SK-N-SH (cell line): ENCODE results near the gene COLEC11. TPM values are rescaled to one million over a fixed set of nuclear protein-coding genes. Genes with fewer than 3 reads are reported as not detected.

Experiments used
- CTCF ChIA-PET: fragments of 300-600, 350-600 bp; formaldehyde crosslinking; extraction: SDS; loops from one replicate; lab custom pipeline; 2021; lab: Yijun Ruan, JAX
- POLR2A ChIA-PET: fragments of 350-600 bp; sonication (Branson Sonifier 250); formaldehyde crosslinking; extraction: SDS; loops from one replicate; lab custom pipeline; 2020; ENCODE audit warnings: antibody characterized with exemption, inconsistent platforms; lab: Yijun Ruan, JAX
- DNase-seq: peaks from one replicate; pipeline ENCODE4 v3.0.0; 2012
- H2AFZ ChIP-seq: fragments of 200-600 bp; sonication (generic); 2 replicates; pipeline ENCODE4 v1.8.1; 2016; ENCODE audit warnings: antibody characterized with exemption, mild to moderate bottlenecking, low read depth
- H3F3A ChIP-seq: fragments of 200-600 bp; sonication (generic); replicated peaks from 2 replicates; pipeline ENCODE3; 2016; ENCODE audit warnings: antibody characterized with exemption, mild to moderate bottlenecking; ENCODE audit not compliant: insufficient read depth
- H3K27ac ChIP-seq, 2 experiments: fragments of 200-500 bp in 1 of 2; fragments of 200-600 bp in 1 of 2; sonication (Bioruptor generic) in 1 of 2; sonication (generic), shearing (Covaris generic) in 1 of 2; 2 replicates each; pipeline versions ENCODE4 v1.5.1 to v1.6.1; 2014 to 2016; ENCODE audit warnings: low read depth in 2 of 2, inconsistent platforms in 1 of 2, low read length in 1 of 2, mild to moderate bottlenecking in 1 of 2, mixed read lengths in 1 of 2
- H3K27me3 ChIP-seq: fragments of 200-600 bp; sonication (generic), shearing (Covaris generic); 2 replicates; pipeline ENCODE4 v1.6.1; 2016; ENCODE audit warnings: mixed run types; ENCODE audit not compliant: insufficient read depth
- H3K36me3 ChIP-seq, 2 experiments: fragments of 200-500 bp in 1 of 2; fragments of 200-600 bp in 1 of 2; sonication (Bioruptor generic) in 1 of 2; sonication (generic) in 1 of 2; replicated peaks in 1 of 2; 2 replicates each; pipeline versions ENCODE3 to v1.5.1; 2014 to 2016; ENCODE audit warnings: low read length in 1 of 2, mild to moderate bottlenecking in 1 of 2; ENCODE audit not compliant: insufficient read depth in 2 of 2, control insufficient read depth in 1 of 2
- H3K4me1 ChIP-seq, 2 experiments: fragments of 200-500 bp in 1 of 2; fragments of 200-600 bp in 1 of 2; sonication (Bioruptor generic) in 1 of 2; sonication (generic), shearing (Covaris generic) in 1 of 2; 2 replicates each; pipeline versions ENCODE4 v1.5.1 to v1.6.1; 2014 to 2016; ENCODE audit warnings: low read depth in 1 of 2, low read length in 1 of 2, mixed run types in 1 of 2; ENCODE audit not compliant: insufficient read depth in 2 of 2, control insufficient read depth in 1 of 2
- H3K4me2 ChIP-seq: fragments of 200-600 bp; sonication (generic), shearing (Covaris generic); 2 replicates; pipeline ENCODE4 v1.6.1; 2017; ENCODE audit warnings: mixed run types
- H3K4me3 ChIP-seq, 2 experiments: fragments of 200-500 bp in 1 of 2; fragments of 200-600 bp in 1 of 2; sonication (Bioruptor generic) in 1 of 2; sonication (generic), shearing (Covaris generic) in 1 of 2; 2 replicates each; pipeline versions ENCODE4 v1.5.1 to v1.8.1; 2014 to 2016; ENCODE audit warnings: low read depth in 2 of 2, inconsistent platforms in 1 of 2, low read length in 1 of 2, mild to moderate bottlenecking in 1 of 2, mixed read lengths in 1 of 2, moderate library complexity in 1 of 2
- H3K79me2 ChIP-seq: fragments of 200-600 bp; sonication (generic); 2 replicates; pipeline ENCODE4 v1.8.1; 2017; ENCODE audit warnings: mild to moderate bottlenecking; ENCODE audit not compliant: insufficient read depth
- H3K9ac ChIP-seq: fragments of 200-600 bp; sonication (generic); 2 replicates; pipeline ENCODE4 v1.6.1; 2017; ENCODE audit warnings: mixed run types
- H3K9me2 ChIP-seq: fragments of 200-600 bp; sonication (generic); 2 replicates; pipeline ENCODE4 v1.6.1; 2017; ENCODE audit warnings: mixed run types
- H3K9me3 ChIP-seq: fragments of 200-600 bp; sonication (generic); 2 replicates; pipeline ENCODE4 v1.6.1; 2017; ENCODE audit warnings: mixed run types, mild to moderate bottlenecking, moderate library complexity
- H4K20me1 ChIP-seq: fragments of 200-600 bp; sonication (generic); 2 replicates; pipeline ENCODE4 v1.6.1; 2017; ENCODE audit warnings: mild to moderate bottlenecking, mixed run types; ENCODE audit not compliant: insufficient read depth
- CHD2 ChIP-seq: fragments of 150-350 bp; IDR thresholded peaks from 2 replicates; pipeline ENCODE4 v1.6.1; 2018; ENCODE audit warnings: low read length; ENCODE audit not compliant: partially characterized antibody
- ELF1 ChIP-seq: IDR thresholded peaks from 2 replicates; pipeline ENCODE4 v1.4.0; 2012
- EZH2phosphoT487 ChIP-seq: fragments of 200-600 bp; sonication (generic); IDR thresholded peaks from 2 replicates; pipeline ENCODE4 v1.6.1; 2017; ENCODE audit warnings: low read depth, mixed run types, mild to moderate bottlenecking, antibody characterized with exemption, moderate library complexity, borderline replicate concordance
- FOSL2 ChIP-seq: IDR thresholded peaks from 2 replicates; pipeline ENCODE4 v1.4.0; 2012; ENCODE audit warnings: low read depth, mild to moderate bottlenecking, moderate library complexity, borderline replicate concordance
- FOXJ3 ChIP-seq: sonication (generic); formaldehyde crosslinking; IDR thresholded peaks from 2 replicates; pipeline ENCODE4 v1.5.1; 2020; ENCODE audit warnings: mild to moderate bottlenecking, missing genetic modification reagents
- FOXM1 ChIP-seq: IDR thresholded peaks from 2 replicates; pipeline ENCODE4 v1.4.0; 2012; ENCODE audit warnings: low read depth, mild to moderate bottlenecking
- JUND ChIP-seq: IDR thresholded peaks from 2 replicates; pipeline ENCODE4 v1.4.0; 2012
- MEF2A ChIP-seq: IDR thresholded peaks from 2 replicates; pipeline ENCODE4 v1.4.0; 2012; ENCODE audit warnings: low read depth, borderline replicate concordance
- MXI1 ChIP-seq: IDR thresholded peaks from 2 replicates; pipeline ENCODE4 v1.6.1; 2012; ENCODE audit warnings: mild to moderate bottlenecking, low read depth, low read length, improper control_type of control experiment
- NRF1 ChIP-seq: IDR thresholded peaks from 2 replicates; pipeline ENCODE4 v1.6.1; 2012; ENCODE audit warnings: low read depth, mild to moderate bottlenecking, low read length
- POLR2AphosphoS5 ChIP-seq: IDR thresholded peaks from 2 replicates; pipeline ENCODE4 v1.6.1; 2012; ENCODE audit warnings: low read depth, low read length
- RAD21 ChIP-seq: IDR thresholded peaks from 2 replicates; pipeline ENCODE4 v1.6.1; 2012; ENCODE audit warnings: mild to moderate bottlenecking, low read length
- RCOR1 ChIP-seq: fragments of 150-350 bp; IDR thresholded peaks from 2 replicates; pipeline ENCODE4 v1.6.1; 2017; ENCODE audit warnings: antibody characterized with exemption, low read length
- RFX5 ChIP-seq: IDR thresholded peaks from 2 replicates; pipeline ENCODE4 v1.6.1; 2012; ENCODE audit warnings: mild to moderate bottlenecking, improper control_type of control experiment, low read length
- RXRA ChIP-seq: IDR thresholded peaks from 2 replicates; pipeline ENCODE4 v1.4.0; 2012; ENCODE audit warnings: low read depth, mild to moderate bottlenecking, borderline replicate concordance
- SMC3 ChIP-seq: IDR thresholded peaks from 2 replicates; pipeline ENCODE4 v1.6.1; 2012; ENCODE audit warnings: low read depth, low read length, improper control_type of control experiment
- TEAD4 ChIP-seq: IDR thresholded peaks from 2 replicates; pipeline ENCODE4 v1.4.0; 2012; ENCODE audit warnings: mild to moderate bottlenecking, borderline replicate concordance; ENCODE audit not compliant: insufficient read depth
- WGBS: methylation state at CpG from one replicate; pipeline ENCODE4 v1.1.6; 2017; ENCODE audit warnings: low lambda C conversion rate; 5-methylcytosine and 5-hydroxymethylcytosine counted together
- polyA plus RNA-seq, 3 experiments: library from polyadenylated mRNA; depleted of rRNA; stranded (reverse); fragments of >200 nt; gene quantifications; 2 replicates each; pipeline ENCODE4 v1.2.3, GENCODE V29; 2012
- TF ChIP-seq, protein P1 (sequence below): fragments of 150-350 bp; IDR thresholded peaks from 2 replicates; pipeline ENCODE4 v1.6.1; 2016; ENCODE audit warnings: mild to moderate bottlenecking, low read depth, low read length
- TF ChIP-seq, protein P2 (sequence below): IDR thresholded peaks from 2 replicates; pipeline ENCODE4 v1.6.1; 2012; ENCODE audit warnings: mild to moderate bottlenecking, low read depth, low read length, moderate library complexity
- TF ChIP-seq, protein P3 (sequence below): IDR thresholded peaks from 2 replicates; pipeline ENCODE4 v1.4.0; 2012; ENCODE audit warnings: low read depth, borderline replicate concordance

Gene COLEC11
- polyA plus RNA-seq, 1 of the 3 experiments (the other 2 are of a cell fraction), result 8.7 TPM

DNA sequence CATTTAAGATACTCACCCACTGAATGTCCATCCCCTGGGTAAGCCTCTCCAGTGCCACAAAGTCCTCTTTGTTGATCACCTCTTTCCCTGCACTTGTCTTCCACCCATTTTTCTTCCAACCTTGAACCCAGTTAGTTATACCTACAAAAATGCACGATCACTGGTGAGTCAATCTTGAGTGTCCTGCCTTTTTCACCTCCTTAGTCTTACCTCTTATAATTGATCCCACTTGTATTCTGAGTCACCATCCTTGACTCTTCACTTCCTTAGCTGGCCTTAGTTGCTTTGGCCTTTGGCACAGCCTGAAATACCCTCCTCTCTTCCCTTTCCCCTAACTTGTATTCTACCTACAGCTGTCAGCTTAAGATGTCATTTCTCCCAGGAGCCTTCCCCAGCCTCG lies 47.0 kb upstream of the COLEC11 start:
- no peak for DNase-seq

DNA sequence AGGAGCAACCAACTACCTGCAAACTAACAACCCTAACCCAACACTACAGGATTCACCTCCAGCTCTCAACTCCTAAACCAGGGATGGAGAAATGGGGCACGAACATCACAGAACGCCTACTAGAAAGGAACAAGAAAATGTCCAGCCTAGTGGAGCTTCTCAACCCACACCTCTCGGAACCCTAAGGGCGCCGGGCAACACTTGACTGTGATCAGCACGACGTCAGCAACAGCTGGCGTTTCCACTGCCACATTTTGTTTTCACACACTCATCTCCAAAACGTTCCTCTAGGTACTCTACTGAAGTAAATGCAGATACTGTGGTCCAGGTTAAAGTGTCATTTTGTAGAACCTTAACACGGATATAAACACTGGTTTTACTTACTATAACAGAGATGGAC lies 41.0 kb upstream of the COLEC11 start:
- H3K36me3 ChIP-seq, result peaks cover 64 to 65% of the 10 kb centered on the region in 2 experiments
- H3K9me3 ChIP-seq, result no peaks in the 10 kb centered on the region
- CTCF ChIA-PET, result interaction anchor here (1.6 to 2.3 kb wide), 3 partner anchors 10 to 96 kb away, joined by 6 to 10 read pairs (median 6); no protein-coding TSS in a partner anchor
- no peaks in the 10 kb centered on the region for H3K27me3 ChIP-seq
- peaks cover 69% of the 10 kb centered on the region for H3K79me2 ChIP-seq
- H4K20me1 ChIP-seq, result no peaks in the 10 kb centered on the region
- POLR2A ChIA-PET, result no interaction called here
- no peak overlapping the region for H3K9ac ChIP-seq
- no peaks in the 10 kb centered on the region for H3K9me2 ChIP-seq
- 86% methylated on average over 10 of the region's 10 CpGs for WGBS
- DNase-seq, result no peak
- no peak overlapping the region for H3K27ac ChIP-seq
- peaks cover 8 to 10% of the 10 kb centered on the region in 2 experiments; a peak in 2 of 4 replicates for H3K4me1 ChIP-seq
- H3K4me2 ChIP-seq, result no peak overlapping the region
- no peak overlapping the region for H3K4me3 ChIP-seq
- H3F3A ChIP-seq, result peaks cover 10% of the 10 kb centered on the region
- no peak overlapping the region for H2AFZ ChIP-seq
- no peak for TF ChIP-seq JUND
- TF ChIP-seq, protein P1, sequence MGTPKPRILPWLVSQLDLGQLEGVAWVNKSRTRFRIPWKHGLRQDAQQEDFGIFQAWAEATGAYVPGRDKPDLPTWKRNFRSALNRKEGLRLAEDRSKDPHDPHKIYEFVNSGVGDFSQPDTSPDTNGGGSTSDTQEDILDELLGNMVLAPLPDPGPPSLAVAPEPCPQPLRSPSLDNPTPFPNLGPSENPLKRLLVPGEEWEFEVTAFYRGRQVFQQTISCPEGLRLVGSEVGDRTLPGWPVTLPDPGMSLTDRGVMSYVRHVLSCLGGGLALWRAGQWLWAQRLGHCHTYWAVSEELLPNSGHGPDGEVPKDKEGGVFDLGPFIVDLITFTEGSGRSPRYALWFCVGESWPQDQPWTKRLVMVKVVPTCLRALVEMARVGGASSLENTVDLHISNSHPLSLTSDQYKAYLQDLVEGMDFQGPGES, result no peak
- no peak for TF ChIP-seq MEF2A
- no peak for TF ChIP-seq RAD21
- no peak for TF ChIP-seq POLR2AphosphoS5
- no peak for TF ChIP-seq ELF1
- TF ChIP-seq SMC3, result no peak
- no peak for TF ChIP-seq CHD2
- no peak for TF ChIP-seq TEAD4
- TF ChIP-seq FOXJ3, result no peak
- TF ChIP-seq FOSL2, result no peak
- no peak for TF ChIP-seq RFX5
- no peak for TF ChIP-seq FOXM1
- TF ChIP-seq RXRA, result no peak
- TF ChIP-seq RCOR1, result no peak
- TF ChIP-seq MXI1, result no peak

More for the DNA sequence above, 47.0 kb upstream of the COLEC11 start:
- no peaks in the 10 kb centered on the region for H3K27me3 ChIP-seq
- 83% methylated on average over 2 of the region's 2 CpGs for WGBS
- no peak overlapping the region for H3K4me3 ChIP-seq
- TF ChIP-seq NRF1 (no peak), RCOR1 (no peak), EZH2phosphoT487 (no peak), FOSL2 (no peak), MXI1 (no peak)
- TF ChIP-seq, protein P2, sequence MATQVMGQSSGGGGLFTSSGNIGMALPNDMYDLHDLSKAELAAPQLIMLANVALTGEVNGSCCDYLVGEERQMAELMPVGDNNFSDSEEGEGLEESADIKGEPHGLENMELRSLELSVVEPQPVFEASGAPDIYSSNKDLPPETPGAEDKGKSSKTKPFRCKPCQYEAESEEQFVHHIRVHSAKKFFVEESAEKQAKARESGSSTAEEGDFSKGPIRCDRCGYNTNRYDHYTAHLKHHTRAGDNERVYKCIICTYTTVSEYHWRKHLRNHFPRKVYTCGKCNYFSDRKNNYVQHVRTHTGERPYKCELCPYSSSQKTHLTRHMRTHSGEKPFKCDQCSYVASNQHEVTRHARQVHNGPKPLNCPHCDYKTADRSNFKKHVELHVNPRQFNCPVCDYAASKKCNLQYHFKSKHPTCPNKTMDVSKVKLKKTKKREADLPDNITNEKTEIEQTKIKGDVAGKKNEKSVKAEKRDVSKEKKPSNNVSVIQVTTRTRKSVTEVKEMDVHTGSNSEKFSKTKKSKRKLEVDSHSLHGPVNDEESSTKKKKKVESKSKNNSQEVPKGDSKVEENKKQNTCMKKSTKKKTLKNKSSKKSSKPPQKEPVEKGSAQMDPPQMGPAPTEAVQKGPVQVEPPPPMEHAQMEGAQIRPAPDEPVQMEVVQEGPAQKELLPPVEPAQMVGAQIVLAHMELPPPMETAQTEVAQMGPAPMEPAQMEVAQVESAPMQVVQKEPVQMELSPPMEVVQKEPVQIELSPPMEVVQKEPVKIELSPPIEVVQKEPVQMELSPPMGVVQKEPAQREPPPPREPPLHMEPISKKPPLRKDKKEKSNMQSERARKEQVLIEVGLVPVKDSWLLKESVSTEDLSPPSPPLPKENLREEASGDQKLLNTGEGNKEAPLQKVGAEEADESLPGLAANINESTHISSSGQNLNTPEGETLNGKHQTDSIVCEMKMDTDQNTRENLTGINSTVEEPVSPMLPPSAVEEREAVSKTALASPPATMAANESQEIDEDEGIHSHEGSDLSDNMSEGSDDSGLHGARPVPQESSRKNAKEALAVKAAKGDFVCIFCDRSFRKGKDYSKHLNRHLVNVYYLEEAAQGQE, result no peak
- TF ChIP-seq, protein P3, sequence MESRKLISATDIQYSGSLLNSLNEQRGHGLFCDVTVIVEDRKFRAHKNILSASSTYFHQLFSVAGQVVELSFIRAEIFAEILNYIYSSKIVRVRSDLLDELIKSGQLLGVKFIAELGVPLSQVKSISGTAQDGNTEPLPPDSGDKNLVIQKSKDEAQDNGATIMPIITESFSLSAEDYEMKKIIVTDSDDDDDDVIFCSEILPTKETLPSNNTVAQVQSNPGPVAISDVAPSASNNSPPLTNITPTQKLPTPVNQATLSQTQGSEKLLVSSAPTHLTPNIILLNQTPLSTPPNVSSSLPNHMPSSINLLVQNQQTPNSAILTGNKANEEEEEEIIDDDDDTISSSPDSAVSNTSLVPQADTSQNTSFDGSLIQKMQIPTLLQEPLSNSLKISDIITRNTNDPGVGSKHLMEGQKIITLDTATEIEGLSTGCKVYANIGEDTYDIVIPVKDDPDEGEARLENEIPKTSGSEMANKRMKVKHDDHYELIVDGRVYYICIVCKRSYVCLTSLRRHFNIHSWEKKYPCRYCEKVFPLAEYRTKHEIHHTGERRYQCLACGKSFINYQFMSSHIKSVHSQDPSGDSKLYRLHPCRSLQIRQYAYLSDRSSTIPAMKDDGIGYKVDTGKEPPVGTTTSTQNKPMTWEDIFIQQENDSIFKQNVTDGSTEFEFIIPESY, result no peak
- TF ChIP-seq, all 33 proteins: peak for 0
- H2AFZ ChIP-seq, result no peak overlapping the region
- peaks cover 15% of the 10 kb centered on the region for H3F3A ChIP-seq
- CTCF ChIA-PET, result interaction anchor here (1.0 kb wide), 1 partner anchor 20 kb away, joined by 3 read pairs; no protein-coding TSS in a partner anchor
- H3K4me2 ChIP-seq, result no peak overlapping the region
- peaks cover 46% of the 10 kb centered on the region for H3K79me2 ChIP-seq
- H3K9me2 ChIP-seq, result no peaks in the 10 kb centered on the region
- POLR2A ChIA-PET, result no interaction called here
- no peaks in the 10 kb centered on the region for H3K4me1 ChIP-seq
- peaks cover 76 to 89% of the 10 kb centered on the region in 2 experiments for H3K36me3 ChIP-seq
- H3K27ac ChIP-seq, result no peak overlapping the region
- no peaks in the 10 kb centered on the region for H3K9me3 ChIP-seq
- H3K9ac ChIP-seq, result no peak overlapping the region
- no peaks in the 10 kb centered on the region for H4K20me1 ChIP-seq
